IPS-20b (cell line): ENCODE results near the gene ABTB1.

Experiments
- H3K27ac ChIP-seq: one replicate; pipeline ENCODE4 v1.5.1; 2013; ENCODE audit warnings: low read length
- H3K27me3 ChIP-seq: 2 replicates; pipeline ENCODE4 v1.6.1; 2013; ENCODE audit warnings: mild to moderate bottlenecking, low read length, inconsistent platforms; ENCODE audit not compliant: insufficient read depth
- H3K36me3 ChIP-seq: 2 replicates; pipeline ENCODE4 v1.6.1; 2013; ENCODE audit warnings: low read depth, mild to moderate bottlenecking, inconsistent platforms, low read length, moderate library complexity; ENCODE audit not compliant: insufficient read depth
- H3K4me1 ChIP-seq: 2 replicates; pipeline ENCODE4 v1.6.1; 2013; ENCODE audit warnings: mild to moderate bottlenecking, control low read depth, inconsistent platforms, low read length, moderate library complexity; ENCODE audit not compliant: insufficient read depth
- H3K4me3 ChIP-seq: 2 replicates; pipeline ENCODE4 v1.5.1; 2013; ENCODE audit warnings: mild to moderate bottlenecking, low read length, inconsistent platforms
- H3K9ac ChIP-seq: 2 replicates; pipeline ENCODE4 v1.6.1; 2013; ENCODE audit warnings: low read depth, mild to moderate bottlenecking, inconsistent platforms, low read length, moderate library complexity
- H3K9me3 ChIP-seq: 2 replicates; pipeline ENCODE4 v1.6.1; 2013; ENCODE audit warnings: mild to moderate bottlenecking, low read depth, low read length, inconsistent platforms; ENCODE audit not compliant: insufficient read depth

The ABTB1 gene

GRCh38 chr3:127684871-127685707 is 12.3 kb downstream of the ABTB1 start:
- Histone ChIP-seq H3K4me1 (peaks cover 10% of the 10 kb centered on the region), H3K27me3 (no peaks in the 10 kb centered on the region), H3K36me3 (no peaks in the 10 kb centered on the region), H3K9me3 (no peaks in the 10 kb centered on the region), H3K27ac (no peak overlapping the region), H3K9ac (no peak overlapping the region), H3K4me3 (no peak overlapping the region)

- Histone ChIP-seq H3K27ac (no peak overlapping the region), H3K9me3 (no peaks in the 10 kb centered on the region), H3K4me1 (peaks cover 14% of the 10 kb centered on the region), H3K36me3 (no peaks in the 10 kb centered on the region), H3K9ac (no peak overlapping the region), H3K27me3 (no peaks in the 10 kb centered on the region), H3K4me3 (no peak overlapping the region)
Measured at GRCh38 chr3:127685708-127686511, 13.2 kb downstream of the ABTB1 start.

GRCh38 chr3:127686512-127686894 is 13.8 kb downstream of the ABTB1 start:
- Histone ChIP-seq H3K4me1 (peaks cover 14% of the 10 kb centered on the region), H3K36me3 (no peaks in the 10 kb centered on the region), H3K9ac (no peak overlapping the region), H3K27me3 (no peaks in the 10 kb centered on the region), H3K27ac (no peak overlapping the region), H3K9me3 (no peaks in the 10 kb centered on the region), H3K4me3 (no peak overlapping the region)

- Histone ChIP-seq H3K9me3 (no peaks in the 10 kb centered on the region), H3K36me3 (no peaks in the 10 kb centered on the region), H3K4me3 (no peak overlapping the region), H3K9ac (no peak overlapping the region), H3K27ac (no peak overlapping the region), H3K27me3 (no peaks in the 10 kb centered on the region), H3K4me1 (peaks cover 14% of the 10 kb centered on the region)
Measured at GRCh38 chr3:127687228-127687737, 14.5 kb downstream of the ABTB1 start.

- H3K27ac ChIP-seq: no peak overlapping the region
- peaks cover 11% of the 10 kb centered on the region for H3K4me1 ChIP-seq
Measured at GRCh38 chr3:127688022-127688415, 15.3 kb downstream of the ABTB1 start.

GRCh38 chr3:127688416-127689265 is 15.9 kb downstream of the ABTB1 start:
- Histone ChIP-seq H3K27me3 (no peaks in the 10 kb centered on the region), H3K27ac (no peak overlapping the region), H3K36me3 (no peaks in the 10 kb centered on the region), H3K4me1 (peaks cover 11% of the 10 kb centered on the region; the same call in 1 of the 2 replicates), H3K9ac (no peak overlapping the region), H3K4me3 (no peak overlapping the region), H3K9me3 (no peaks in the 10 kb centered on the region)

More at GRCh38 chr3:127688022-127688415, 15.3 kb downstream of the ABTB1 start:
- Histone ChIP-seq H3K4me3 (no peak overlapping the region), H3K36me3 (no peaks in the 10 kb centered on the region), H3K9me3 (no peaks in the 10 kb centered on the region), H3K27me3 (no peaks in the 10 kb centered on the region), H3K9ac (no peak overlapping the region)

GRCh38 chr3:127689266-127689860 is 16.6 kb downstream of the ABTB1 start:
- no peaks in the 10 kb centered on the region for H3K27me3 ChIP-seq
- H3K9ac ChIP-seq: no peak overlapping the region
- no peaks in the 10 kb centered on the region for H3K9me3 ChIP-seq
- no peak overlapping the region for H3K27ac ChIP-seq
- H3K36me3 ChIP-seq: no peaks in the 10 kb centered on the region
- peaks cover 11% of the 10 kb centered on the region; the same call in 1 of the 2 replicates for H3K4me1 ChIP-seq
- H3K4me3 ChIP-seq: no peak overlapping the region

GRCh38 chr3:127690106-127690505 is 17.4 kb downstream of the ABTB1 start:
- Histone ChIP-seq H3K9ac (no peak overlapping the region), H3K4me3 (no peak overlapping the region), H3K27ac (no peak overlapping the region)

GRCh38 chr3:127690823-127691452 is 18.2 kb downstream of the ABTB1 start:
- no peaks in the 10 kb centered on the region for H3K27me3 ChIP-seq
- H3K9me3 ChIP-seq: no peaks in the 10 kb centered on the region
- H3K27ac ChIP-seq: no peak overlapping the region
- no peaks in the 10 kb centered on the region for H3K36me3 ChIP-seq
- no peak overlapping the region for H3K4me3 ChIP-seq
- H3K9ac ChIP-seq: no peak overlapping the region
- H3K4me1 ChIP-seq: peaks cover 11% of the 10 kb centered on the region; the same call in 1 of the 2 replicates

More at GRCh38 chr3:127690106-127690505, 17.4 kb downstream of the ABTB1 start:
- no peaks in the 10 kb centered on the region for H3K27me3 ChIP-seq
- H3K4me1 ChIP-seq: peaks cover 11% of the 10 kb centered on the region; the same call in 1 of the 2 replicates
- H3K9me3 ChIP-seq: no peaks in the 10 kb centered on the region
- no peaks in the 10 kb centered on the region for H3K36me3 ChIP-seq

GRCh38 chr3:127691489-127691888 is 18.7 kb downstream of the ABTB1 start:
- Histone ChIP-seq H3K4me3 (no peak overlapping the region), H3K9me3 (no peaks in the 10 kb centered on the region), H3K9ac (no peak overlapping the region), H3K36me3 (no peaks in the 10 kb centered on the region), H3K27ac (no peak overlapping the region), H3K4me1 (peaks cover 11% of the 10 kb centered on the region; the same call in 1 of the 2 replicates), H3K27me3 (no peaks in the 10 kb centered on the region)
